ENCODE data around the gene NEURL1. TPM values are rescaled to one million over a fixed set of nuclear protein-coding genes. Genes with fewer than 3 reads are reported as not detected.

Gene NEURL1
- total and polyA plus RNA-seq, 12 donors: 0.05 to 1.0 (median 0.17) TPM; not detected in 3

GRCh38 chr10:103580011-103580410 is 86.5 kb downstream of the NEURL1 start:
- TF ChIP-seq CTCF (IDR thresholded peaks at IDR 0.05): no peak
- 75 to 83% methylated on average over 7 of the region's 7 CpGs for WGBS, 2 donors
- ATAC-seq: peak in 1 of 8 donors; percentile 23
- no peak for DNase-seq
- Histone ChIP-seq H3K36me3 (no peaks in the 10 kb centered on the region), H3K4me3 (no peak overlapping the region), H3K27me3 (peaks cover 0 to 25% (median 20%) of the 10 kb centered on the region in 7 donors), H3K27ac (peak overlapping the region in 1 of 10 donors; percentile 7), H3K9me3 (no peaks in the 10 kb centered on the region), H3K4me1 (peaks cover 0 to 19% (median 7%) of the 10 kb centered on the region in 9 donors)
- intact Hi-C loops (cut with DNase I): no loop called here

GRCh38 chr10:103580430-103580829 is 86.9 kb downstream of the NEURL1 start:
- H3K36me3 ChIP-seq: no peaks in the 10 kb centered on the region
- intact Hi-C loops (cut with DNase I): no loop called here
- H3K27me3 ChIP-seq: peaks cover 0 to 27% (median 21%) of the 10 kb centered on the region in 7 donors
- no peak for TF ChIP-seq CTCF (IDR thresholded peaks at IDR 0.05)
- peak in 6 of 8 donors; percentile 9 to 81 (median 56) for ATAC-seq
- peaks cover 0 to 19% (median 7%) of the 10 kb centered on the region in 9 donors for H3K4me1 ChIP-seq
- peak in 1 of 2 donors; percentile 32 for DNase-seq
- peak overlapping the region in 1 of 10 donors; percentile 7 for H3K27ac ChIP-seq
- H3K4me3 ChIP-seq: no peak overlapping the region
- WGBS, 2 donors: 30 to 42% methylated on average over 7 of the region's 7 CpGs
- H3K9me3 ChIP-seq: no peaks in the 10 kb centered on the region

- TF ChIP-seq CTCF (IDR thresholded peaks at IDR 0.05): no peak
- H3K27me3 ChIP-seq: peaks cover 0 to 27% (median 21%) of the 10 kb centered on the region in 7 donors
- peaks cover 0 to 19% (median 7%) of the 10 kb centered on the region in 9 donors for H3K4me1 ChIP-seq
- ATAC-seq: no peak
- H3K9me3 ChIP-seq: no peaks in the 10 kb centered on the region
- no peak overlapping the region for H3K27ac ChIP-seq
- H3K36me3 ChIP-seq: no peaks in the 10 kb centered on the region
- no peak for DNase-seq
- no peak overlapping the region for H3K4me3 ChIP-seq
- intact Hi-C loops (cut with DNase I): no loop called here
Observed at GRCh38 chr10:103581499-103581898, 88.0 kb downstream of the NEURL1 start.

GRCh38 chr10:103582331-103583123 is 89.0 kb downstream of the NEURL1 start:
- intact Hi-C loops (cut with DNase I): no loop called here
- TF ChIP-seq CTCF (IDR thresholded peaks at IDR 0.05): no peak
- WGBS, 2 donors: 85 to 89% methylated on average over 13 of the region's 13 CpGs
- H3K4me1 ChIP-seq: peaks cover 0 to 19% (median 7%) of the 10 kb centered on the region in 9 donors
- H3K36me3 ChIP-seq: peaks cover 0 to 1% (median 0%) of the 10 kb centered on the region in 9 donors
- no peak overlapping the region for H3K4me3 ChIP-seq
- DNase-seq (no peak), ATAC-seq (no peak)
- no peak overlapping the region for H3K27ac ChIP-seq
- H3K9me3 ChIP-seq: peaks cover 0 to 6% (median 0%) of the 10 kb centered on the region in 11 donors
- H3K27me3 ChIP-seq: peaks cover 0 to 27% (median 21%) of the 10 kb centered on the region in 7 donors
